ENCODE measurements around the gene EPS8L3. TPM values are rescaled to one million over a fixed set of nuclear protein-coding genes. Genes with fewer than 3 reads are reported as not detected.

The EPS8L3 gene
- polyA plus RNA-seq, 1 donor from 2014 or later: not detected

DNA sequence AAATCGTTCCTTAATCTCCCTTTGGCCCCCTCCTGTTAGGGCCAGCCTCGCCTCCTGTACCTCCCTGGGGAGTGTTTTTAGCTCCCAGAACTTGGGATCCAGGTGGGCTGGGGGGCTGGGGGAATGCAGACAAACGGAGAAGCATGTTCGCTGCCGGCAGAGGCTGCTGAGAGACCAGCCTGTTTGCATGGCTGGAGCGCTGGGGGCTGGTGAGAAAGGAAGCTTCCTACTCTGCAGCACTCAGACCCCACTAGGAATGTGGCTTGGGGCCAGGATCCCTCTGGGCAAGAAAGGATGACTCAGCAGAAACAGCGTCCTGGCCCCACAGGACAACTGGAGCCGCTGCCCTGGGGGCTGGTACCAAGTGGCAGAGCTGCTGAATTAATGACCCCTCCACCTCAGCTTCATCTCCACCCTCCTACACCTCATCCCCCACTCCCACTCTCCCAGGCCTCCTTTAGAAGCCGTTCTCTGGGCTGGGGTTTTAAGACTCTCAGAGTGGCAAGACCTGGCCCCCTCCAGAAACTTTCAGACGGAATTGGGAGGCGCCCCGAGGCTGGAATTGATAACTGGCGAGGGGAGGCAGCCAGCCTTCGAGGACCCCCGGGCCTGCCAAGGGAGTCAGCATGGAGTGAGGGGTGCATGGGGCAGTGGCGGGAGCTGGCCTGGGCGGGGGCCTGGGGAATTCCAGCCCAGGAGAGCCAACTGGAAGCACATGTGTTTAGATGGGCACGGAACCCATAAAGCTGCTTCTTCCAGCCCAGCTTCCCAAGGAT lies 28.5 kb upstream of the EPS8L3 start:
- no peaks in the 10 kb centered on the region for H3K9me3 ChIP-seq (ENCODE audit: low read length)
- TF ChIP-seq RAD21 (conservative IDR thresholded peaks at IDR 0.05): peak; percentile 21
- peak; percentile 16 for TF ChIP-seq SMC3 (conservative IDR thresholded peaks at IDR 0.05; ENCODE audit: poor library complexity)
- TF ChIP-seq TAF1 (IDR thresholded peaks at IDR 0.05; ENCODE audit: low read depth): no peak
- TF ChIP-seq, protein P1, sequence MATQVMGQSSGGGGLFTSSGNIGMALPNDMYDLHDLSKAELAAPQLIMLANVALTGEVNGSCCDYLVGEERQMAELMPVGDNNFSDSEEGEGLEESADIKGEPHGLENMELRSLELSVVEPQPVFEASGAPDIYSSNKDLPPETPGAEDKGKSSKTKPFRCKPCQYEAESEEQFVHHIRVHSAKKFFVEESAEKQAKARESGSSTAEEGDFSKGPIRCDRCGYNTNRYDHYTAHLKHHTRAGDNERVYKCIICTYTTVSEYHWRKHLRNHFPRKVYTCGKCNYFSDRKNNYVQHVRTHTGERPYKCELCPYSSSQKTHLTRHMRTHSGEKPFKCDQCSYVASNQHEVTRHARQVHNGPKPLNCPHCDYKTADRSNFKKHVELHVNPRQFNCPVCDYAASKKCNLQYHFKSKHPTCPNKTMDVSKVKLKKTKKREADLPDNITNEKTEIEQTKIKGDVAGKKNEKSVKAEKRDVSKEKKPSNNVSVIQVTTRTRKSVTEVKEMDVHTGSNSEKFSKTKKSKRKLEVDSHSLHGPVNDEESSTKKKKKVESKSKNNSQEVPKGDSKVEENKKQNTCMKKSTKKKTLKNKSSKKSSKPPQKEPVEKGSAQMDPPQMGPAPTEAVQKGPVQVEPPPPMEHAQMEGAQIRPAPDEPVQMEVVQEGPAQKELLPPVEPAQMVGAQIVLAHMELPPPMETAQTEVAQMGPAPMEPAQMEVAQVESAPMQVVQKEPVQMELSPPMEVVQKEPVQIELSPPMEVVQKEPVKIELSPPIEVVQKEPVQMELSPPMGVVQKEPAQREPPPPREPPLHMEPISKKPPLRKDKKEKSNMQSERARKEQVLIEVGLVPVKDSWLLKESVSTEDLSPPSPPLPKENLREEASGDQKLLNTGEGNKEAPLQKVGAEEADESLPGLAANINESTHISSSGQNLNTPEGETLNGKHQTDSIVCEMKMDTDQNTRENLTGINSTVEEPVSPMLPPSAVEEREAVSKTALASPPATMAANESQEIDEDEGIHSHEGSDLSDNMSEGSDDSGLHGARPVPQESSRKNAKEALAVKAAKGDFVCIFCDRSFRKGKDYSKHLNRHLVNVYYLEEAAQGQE (IDR thresholded peaks at IDR 0.05; ENCODE audit: borderline replicate concordance): no peak
- no peak for TF ChIP-seq POLR2AphosphoS5 (IDR thresholded peaks at IDR 0.05)
- TF ChIP-seq, protein P2, sequence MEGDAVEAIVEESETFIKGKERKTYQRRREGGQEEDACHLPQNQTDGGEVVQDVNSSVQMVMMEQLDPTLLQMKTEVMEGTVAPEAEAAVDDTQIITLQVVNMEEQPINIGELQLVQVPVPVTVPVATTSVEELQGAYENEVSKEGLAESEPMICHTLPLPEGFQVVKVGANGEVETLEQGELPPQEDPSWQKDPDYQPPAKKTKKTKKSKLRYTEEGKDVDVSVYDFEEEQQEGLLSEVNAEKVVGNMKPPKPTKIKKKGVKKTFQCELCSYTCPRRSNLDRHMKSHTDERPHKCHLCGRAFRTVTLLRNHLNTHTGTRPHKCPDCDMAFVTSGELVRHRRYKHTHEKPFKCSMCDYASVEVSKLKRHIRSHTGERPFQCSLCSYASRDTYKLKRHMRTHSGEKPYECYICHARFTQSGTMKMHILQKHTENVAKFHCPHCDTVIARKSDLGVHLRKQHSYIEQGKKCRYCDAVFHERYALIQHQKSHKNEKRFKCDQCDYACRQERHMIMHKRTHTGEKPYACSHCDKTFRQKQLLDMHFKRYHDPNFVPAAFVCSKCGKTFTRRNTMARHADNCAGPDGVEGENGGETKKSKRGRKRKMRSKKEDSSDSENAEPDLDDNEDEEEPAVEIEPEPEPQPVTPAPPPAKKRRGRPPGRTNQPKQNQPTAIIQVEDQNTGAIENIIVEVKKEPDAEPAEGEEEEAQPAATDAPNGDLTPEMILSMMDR (IDR thresholded peaks at IDR 0.05; ENCODE audit: poor library complexity, severe bottlenecking): peak; percentile 17
- H3K79me2 ChIP-seq (replicated peaks; ENCODE audit: insufficient read depth, low read length): no peaks in the 10 kb centered on the region
- H3K4me2 ChIP-seq (ENCODE audit: low read length): no peak overlapping the region
- no peaks in the 10 kb centered on the region for H3F3A ChIP-seq (ENCODE audit: insufficient read depth, low read length, poor library complexity, severe bottlenecking)
- H3K27me3 ChIP-seq (ENCODE audit: insufficient read depth, low read depth, low read length): no peaks in the 10 kb centered on the region
- no peaks in the 10 kb centered on the region for H3K36me3 ChIP-seq (ENCODE audit: insufficient read depth, low read length)
- no peak overlapping the region for H3K9ac ChIP-seq (ENCODE audit: low read length)
- no peaks in the 10 kb centered on the region for H3K9me2 ChIP-seq (ENCODE audit: insufficient read depth, low read length)
- H3K27ac ChIP-seq (ENCODE audit: low read length): no peak overlapping the region
- H2AFZ ChIP-seq (ENCODE audit: low read depth, low read length): no peak overlapping the region
- no peaks in the 10 kb centered on the region for H4K20me1 ChIP-seq (ENCODE audit: insufficient read depth)
- H3K4me3 ChIP-seq (ENCODE audit: low read length): no peak overlapping the region

- no peak overlapping the region for H3K27ac ChIP-seq (ENCODE audit: low read length)
- no peak overlapping the region for H3K4me2 ChIP-seq (ENCODE audit: low read length)
- H3K4me3 ChIP-seq (ENCODE audit: low read length): no peak overlapping the region
- no peaks in the 10 kb centered on the region for H3K9me3 ChIP-seq (ENCODE audit: low read length)
- no peak overlapping the region for H3K9ac ChIP-seq (ENCODE audit: low read length)
- TF ChIP-seq EP300 (conservative IDR thresholded peaks at IDR 0.05; ENCODE audit: poor library complexity, severe bottlenecking) (no peak), RAD21 (conservative IDR thresholded peaks at IDR 0.05) (no peak), MXI1 (conservative IDR thresholded peaks at IDR 0.05; ENCODE audit: poor library complexity, severe bottlenecking) (no peak), TAF1 (IDR thresholded peaks at IDR 0.05; ENCODE audit: low read depth) (no peak), SMC3 (conservative IDR thresholded peaks at IDR 0.05; ENCODE audit: poor library complexity) (no peak), POLR2AphosphoS5 (IDR thresholded peaks at IDR 0.05) (no peak), EZH2 (IDR thresholded peaks at IDR 0.05; ENCODE audit: borderline replicate concordance, insufficient read depth, low read length, poor library complexity, severe bottlenecking) (no peak)
- TF ChIP-seq, protein P2 (IDR thresholded peaks at IDR 0.05; ENCODE audit: poor library complexity, severe bottlenecking): no peak
- TF ChIP-seq, protein P1 (IDR thresholded peaks at IDR 0.05; ENCODE audit: borderline replicate concordance): no peak
- no peaks in the 10 kb centered on the region for H3K79me2 ChIP-seq (replicated peaks; ENCODE audit: insufficient read depth, low read length)
- H3K27me3 ChIP-seq (ENCODE audit: insufficient read depth, low read depth, low read length): no peaks in the 10 kb centered on the region
- no peaks in the 10 kb centered on the region for H3K36me3 ChIP-seq (ENCODE audit: insufficient read depth, low read length)
- H4K20me1 ChIP-seq (ENCODE audit: insufficient read depth): no peaks in the 10 kb centered on the region
- H2AFZ ChIP-seq (ENCODE audit: low read depth, low read length): no peak overlapping the region
- H3F3A ChIP-seq (ENCODE audit: insufficient read depth, low read length, poor library complexity, severe bottlenecking): no peaks in the 10 kb centered on the region
- no peaks in the 10 kb centered on the region for H3K9me2 ChIP-seq (ENCODE audit: insufficient read depth, low read length)
Measured at GRCh38 chr1:109791495-109792043, 27.8 kb upstream of the EPS8L3 start.

Measured in neural cell (in vitro differentiated cells).